ENCODE data around the gene MRPL52. TPM values are rescaled to one million over a fixed set of nuclear protein-coding genes. Genes with fewer than 3 reads are reported as not detected.
A peak's percentile ranks its signal among the peaks of the same experiment; 100 is the strongest.

The MRPL52 gene
- total RNA-seq, 2 donors from 2014 or later, result 29.3 to 45.1 TPM

- no peak overlapping the region for H3K4me3 ChIP-seq
- no peaks in the 10 kb centered on the region for H3K9me3 ChIP-seq
- ATAC-seq (no peak), DNase-seq (no peak)
- H3K27ac ChIP-seq, result peak overlapping the region in 2 of 4 donors; percentile 13 to 49
- no peak for TF ChIP-seq POLR2A (IDR thresholded peaks at IDR 0.05)
- no peak for TF ChIP-seq CTCF (IDR thresholded peaks at IDR 0.05)
- no peaks in the 10 kb centered on the region for H3K36me3 ChIP-seq (replicated peaks in 1 of 2; ENCODE audit: insufficient read depth in 1 of 2, low read depth in 2 of 2)
- 67 to 82% methylated on average over 5 of the region's 5 CpGs for WGBS, 2 donors
- intact Hi-C loops (cut with DNase I), result no loop called here
- no peaks in the 10 kb centered on the region for H3K27me3 ChIP-seq
- H3K4me1 ChIP-seq, result peaks cover 16% of the 10 kb centered on the region
Observed at GRCh38 chr14:22808388-22809209, 21.1 kb upstream of the MRPL52 start.

- no peaks in the 10 kb centered on the region for H3K36me3 ChIP-seq (replicated peaks in 1 of 2; ENCODE audit: insufficient read depth in 1 of 2, low read depth in 2 of 2)
- 45 to 46% methylated on average over 2 of the region's 2 CpGs for WGBS, 2 donors
- intact Hi-C loops (cut with DNase I), result no loop called here
- no peak for ATAC-seq
- no peak overlapping the region for H3K4me3 ChIP-seq
- no peaks in the 10 kb centered on the region for H3K9me3 ChIP-seq
- DNase-seq, result no peak
- H3K27ac ChIP-seq, result no peak overlapping the region
- H3K27me3 ChIP-seq, result no peaks in the 10 kb centered on the region
- TF ChIP-seq CTCF (IDR thresholded peaks at IDR 0.05) (no peak), POLR2A (IDR thresholded peaks at IDR 0.05) (no peak)
- peaks cover 20% of the 10 kb centered on the region for H3K4me1 ChIP-seq
Observed at GRCh38 chr14:22811722-22812121, 18.0 kb upstream of the MRPL52 start.

GRCh38 chr14:22812744-22813143 is 16.9 kb upstream of the MRPL52 start:
- Histone ChIP-seq H3K9me3 (no peaks in the 10 kb centered on the region), H3K4me3 (no peak overlapping the region), H3K36me3 (replicated peaks in 1 of 2; ENCODE audit: insufficient read depth in 1 of 2, low read depth in 2 of 2) (no peaks in the 10 kb centered on the region), H3K4me1 (peaks cover 18% of the 10 kb centered on the region), H3K27me3 (no peaks in the 10 kb centered on the region), H3K27ac (no peak overlapping the region)
- ATAC-seq (no peak), DNase-seq (no peak)
- no peak for TF ChIP-seq CTCF (IDR thresholded peaks at IDR 0.05)
- no peak for TF ChIP-seq POLR2A (IDR thresholded peaks at IDR 0.05)
- intact Hi-C loops (cut with DNase I), result no loop called here
- 83 to 88% methylated on average over 4 of the region's 4 CpGs for WGBS, 2 donors

GRCh38 chr14:22813145-22813544 is 16.5 kb upstream of the MRPL52 start:
- WGBS, 2 donors, result 77 to 79% methylated on average over 4 to 9 of the region's 9 CpGs
- no peak overlapping the region for H3K27ac ChIP-seq
- no peak for TF ChIP-seq CTCF (IDR thresholded peaks at IDR 0.05)
- TF ChIP-seq POLR2A (IDR thresholded peaks at IDR 0.05), result no peak
- no peak for DNase-seq
- H3K27me3 ChIP-seq, result no peaks in the 10 kb centered on the region
- no peak overlapping the region for H3K4me3 ChIP-seq
- H3K4me1 ChIP-seq, result peaks cover 21% of the 10 kb centered on the region
- no peak for ATAC-seq
- intact Hi-C loops (cut with DNase I), result no loop called here
- H3K36me3 ChIP-seq (replicated peaks in 1 of 2; ENCODE audit: insufficient read depth in 1 of 2, low read depth in 2 of 2), result no peaks in the 10 kb centered on the region
- H3K9me3 ChIP-seq, result no peaks in the 10 kb centered on the region

- H3K36me3 ChIP-seq (replicated peaks in 1 of 2; ENCODE audit: insufficient read depth in 1 of 2, low read depth in 2 of 2), result no peaks in the 10 kb centered on the region
- intact Hi-C loops (cut with DNase I), result no loop called here
- 81 to 82% methylated on average over 7 of the region's 7 CpGs for WGBS, 2 donors
- peaks cover 26% of the 10 kb centered on the region for H3K4me1 ChIP-seq
- DNase-seq, result no peak
- H3K4me3 ChIP-seq, result no peak overlapping the region
- no peak overlapping the region for H3K27ac ChIP-seq
- TF ChIP-seq CTCF (IDR thresholded peaks at IDR 0.05) (no peak), POLR2A (IDR thresholded peaks at IDR 0.05) (no peak)
- ATAC-seq, result no peak
- H3K9me3 ChIP-seq, result no peaks in the 10 kb centered on the region
- no peaks in the 10 kb centered on the region for H3K27me3 ChIP-seq
Observed at GRCh38 chr14:22814373-22814772, 15.3 kb upstream of the MRPL52 start.

Data from body of pancreas (tissue), 4 donors.